Suppressor macrophage (primary cell): ENCODE measurements around the gene ZNF865.

Experiments used
- DNase-seq, 4 experiments: peaks; one replicate each; pipeline ENCODE4 v3.0.0-alpha.2; 2020 to 2022

ZNF865 gene

DNA sequence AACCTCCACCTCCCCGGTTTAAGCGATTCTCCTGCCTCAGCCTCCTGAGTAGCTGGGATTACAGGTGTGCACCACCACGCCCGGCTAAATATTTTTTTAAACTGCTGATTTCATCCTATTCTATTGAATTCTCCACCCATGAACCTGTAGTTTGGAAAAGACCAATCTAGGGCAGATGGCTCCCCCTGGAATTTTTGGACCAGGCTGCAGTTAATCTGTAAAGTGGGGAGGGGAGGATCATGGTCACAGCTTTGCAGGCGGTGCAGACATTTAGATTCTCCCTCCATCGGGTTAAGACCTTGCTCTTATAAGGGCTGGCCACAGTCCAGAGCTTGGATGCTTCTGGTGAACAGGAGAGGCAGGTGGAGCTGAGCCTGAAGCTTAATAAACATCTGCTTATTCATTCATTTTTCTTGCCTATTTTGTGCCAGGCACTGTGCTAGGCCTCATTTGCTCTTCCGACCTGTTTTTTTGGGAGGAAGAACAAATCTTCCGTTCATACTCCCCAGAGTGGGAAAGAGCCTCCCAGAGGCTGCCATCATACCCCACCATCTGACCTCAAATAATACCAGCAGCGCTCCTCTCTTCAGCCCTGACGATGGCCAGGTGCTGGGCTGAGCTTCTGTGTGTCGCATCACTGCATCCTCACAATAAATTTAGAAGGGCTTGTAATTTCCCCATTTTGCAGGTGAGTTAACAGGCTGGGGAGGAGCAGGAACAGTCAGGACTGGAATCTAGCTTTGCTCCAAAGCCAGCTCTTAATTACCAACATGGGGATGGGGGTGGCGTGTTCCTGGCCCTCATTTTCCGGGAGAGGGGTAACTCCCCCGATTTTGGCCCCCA lies 41.7 kb downstream of the ZNF865 start:
- no peak for DNase-seq

DNA sequence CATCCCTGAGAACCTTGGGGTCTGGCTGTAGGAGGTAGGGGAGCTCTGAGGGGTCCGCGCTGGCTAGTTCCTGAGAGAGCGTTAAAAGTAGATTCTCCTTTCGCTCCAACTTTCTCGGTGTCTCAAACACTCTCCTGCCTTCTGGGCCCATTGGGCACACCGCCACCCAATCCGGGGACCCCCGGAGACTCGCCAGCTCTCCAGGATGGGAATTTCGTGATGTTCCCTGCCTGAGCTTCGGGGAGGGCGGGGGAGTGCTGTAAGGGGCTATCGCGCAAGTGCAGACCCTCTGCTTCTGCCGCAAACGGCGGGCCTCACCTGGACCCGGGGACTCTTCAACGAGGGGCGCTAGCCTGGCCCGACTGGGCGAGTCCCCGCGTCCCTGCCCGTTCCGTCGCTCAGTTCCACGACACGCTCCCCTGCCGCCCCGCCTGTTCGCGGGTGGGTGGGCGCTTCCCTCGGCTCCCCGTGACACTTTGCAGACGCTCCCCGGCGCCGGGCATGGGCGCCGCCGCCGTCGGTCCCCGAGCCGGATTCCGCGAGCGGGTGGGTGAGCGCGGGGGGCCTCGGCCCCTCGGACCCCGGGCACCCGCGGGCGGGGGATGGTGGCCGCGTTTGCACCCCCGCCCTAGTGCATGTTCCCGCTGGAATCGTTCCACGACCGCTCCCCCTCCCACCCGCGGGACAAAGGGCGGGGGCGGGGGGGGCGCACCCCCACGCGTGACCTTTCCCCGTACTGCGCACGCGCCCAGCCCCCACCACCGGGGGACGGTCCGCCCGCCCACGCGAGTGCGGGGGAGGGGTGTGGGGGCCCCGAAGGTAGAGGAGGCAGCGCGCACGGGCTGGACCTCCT lies 42.5 kb downstream of the ZNF865 start, which contains the start of gene CCDC106:
Gene CCDC106, plus strand, starts transcription at position 481 of the 853 bp plus-strand sequence. CDS start 835 bp downstream, outside the sequence.
- peak; percentile 50 to 82 (median 66) for DNase-seq

DNA sequence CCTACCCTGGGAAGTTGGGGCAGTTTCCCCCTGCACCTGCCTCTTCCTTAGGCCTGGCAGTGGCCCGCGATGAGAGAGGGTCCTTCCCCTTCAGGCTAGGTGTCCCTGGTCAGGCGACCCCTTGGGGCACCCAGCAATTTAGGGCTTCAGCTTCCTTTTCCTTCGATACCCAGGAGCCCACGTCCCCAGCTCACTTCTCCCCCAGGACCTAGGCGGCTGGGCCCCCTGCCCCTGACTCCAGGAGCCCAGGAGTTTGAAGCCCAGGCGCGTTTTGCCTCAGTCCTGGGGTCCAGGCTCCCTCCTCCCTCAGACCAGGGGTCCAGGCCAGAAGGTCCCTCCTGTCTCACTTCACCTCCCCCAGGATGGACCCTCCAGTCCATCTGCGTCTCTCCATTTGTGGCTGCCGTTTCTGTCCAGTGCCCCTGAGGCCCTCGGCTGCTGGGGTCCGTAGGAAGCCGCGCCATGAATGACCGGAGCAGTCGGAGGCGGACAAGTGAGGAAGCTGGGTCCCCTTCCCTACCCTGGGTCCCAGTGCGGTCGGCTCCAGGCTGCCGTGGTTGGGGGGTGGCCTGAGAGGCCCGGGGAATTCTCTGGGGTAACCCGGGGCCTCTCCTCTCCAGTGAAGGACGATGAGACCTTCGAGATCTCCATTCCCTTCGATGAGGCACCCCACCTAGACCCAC lies 43.3 kb downstream of the ZNF865 start:
- DNase-seq: peak in 1 of 4 experiments; percentile 25

- no peak for DNase-seq
These were observed 44.0 kb downstream of the ZNF865 start for GRCh38 chr19:55649268-55650125.

GRCh38 chr19:55650126-55650557 lies 44.7 kb downstream of the ZNF865 start:
- DNase-seq: no peak

GRCh38 chr19:55650602-55651230 lies 45.3 kb downstream of the ZNF865 start:
- no peak for DNase-seq

- DNase-seq: no peak
These were observed 45.8 kb downstream of the ZNF865 start for GRCh38 chr19:55651236-55651635.

DNA sequence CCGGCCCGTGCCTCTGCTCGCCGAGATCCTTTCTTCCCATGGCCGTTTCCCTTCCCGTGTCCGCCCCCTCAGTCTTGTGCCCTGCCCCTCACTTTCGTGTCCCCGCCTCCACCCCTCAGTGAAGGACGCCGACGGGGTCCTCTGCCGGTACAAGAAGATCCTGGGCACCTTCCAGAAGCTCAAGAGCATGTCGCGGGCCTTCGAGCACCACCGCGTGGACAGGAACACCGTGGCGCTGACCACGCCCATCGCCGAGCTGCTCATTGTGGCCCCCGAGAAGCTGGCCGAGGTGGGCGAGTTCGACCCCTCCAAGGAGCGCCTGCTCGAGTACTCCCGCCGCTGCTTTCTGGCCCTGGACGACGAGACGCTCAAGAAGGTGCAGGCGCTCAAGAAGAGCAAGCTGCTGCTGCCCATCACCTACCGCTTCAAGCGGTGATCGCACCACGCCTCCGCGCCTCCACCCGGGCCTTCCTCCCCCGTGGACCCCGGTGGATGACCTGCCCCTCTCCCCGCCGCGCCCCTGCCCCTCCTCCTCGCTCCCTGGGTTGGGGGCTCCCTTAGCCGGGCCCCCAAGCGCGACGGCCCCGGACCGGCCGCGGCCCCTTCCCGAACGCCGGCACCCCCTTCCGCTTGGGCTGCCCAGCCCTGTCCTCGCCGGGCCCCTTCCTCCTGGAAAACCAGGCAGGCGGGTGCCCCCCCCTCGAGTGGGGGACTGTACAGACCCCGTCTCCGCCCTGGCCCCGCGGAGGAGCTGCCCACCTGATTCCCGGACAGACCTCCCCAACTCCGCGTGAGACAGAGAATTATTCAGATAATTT lies 47.1 kb downstream of the ZNF865 start:
- DNase-seq: no peak

- peak; percentile 99 for DNase-seq
These were observed 48.3 kb downstream of the ZNF865 start for GRCh38 chr19:55653651-55654322.

DNA sequence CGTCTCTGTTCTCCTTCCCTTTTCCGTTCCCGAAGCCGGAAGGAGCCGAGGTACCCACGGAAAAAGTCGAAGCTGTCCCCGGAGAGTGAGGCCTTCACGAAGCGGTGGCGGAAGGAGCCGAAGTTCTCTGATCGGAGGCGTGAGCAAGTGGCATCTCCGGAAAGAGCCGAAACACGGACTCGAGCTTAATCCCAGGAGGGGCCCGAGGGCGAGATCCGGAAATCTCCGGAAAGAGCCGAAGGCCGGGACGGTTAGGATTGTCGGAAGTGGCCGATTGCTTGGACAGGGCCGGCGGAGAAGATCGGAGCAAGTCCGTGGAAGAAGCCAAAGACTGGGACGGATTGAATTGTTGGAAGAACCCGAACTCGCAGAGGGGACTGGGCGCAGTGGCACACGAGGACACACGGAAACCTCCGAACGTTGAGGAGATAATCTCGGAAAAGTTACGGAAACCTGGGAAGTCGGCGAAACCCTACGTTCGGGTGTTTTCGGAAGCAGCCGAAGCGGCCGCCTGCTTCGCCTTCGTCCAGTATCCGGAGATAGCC lies 48.9 kb downstream of the ZNF865 start:
- peak; percentile 100 for DNase-seq

- DNase-seq: peak; percentile 95 to 98 (median 97)
These were observed 49.6 kb downstream of the ZNF865 start, which contains the start of gene U2AF2 for GRCh38 chr19:55654868-55655647. TSS of gene U2AF2 (plus strand) at chr19:55655035. CDS start at chr19:55655105, 70 bp downstream.

DNA sequence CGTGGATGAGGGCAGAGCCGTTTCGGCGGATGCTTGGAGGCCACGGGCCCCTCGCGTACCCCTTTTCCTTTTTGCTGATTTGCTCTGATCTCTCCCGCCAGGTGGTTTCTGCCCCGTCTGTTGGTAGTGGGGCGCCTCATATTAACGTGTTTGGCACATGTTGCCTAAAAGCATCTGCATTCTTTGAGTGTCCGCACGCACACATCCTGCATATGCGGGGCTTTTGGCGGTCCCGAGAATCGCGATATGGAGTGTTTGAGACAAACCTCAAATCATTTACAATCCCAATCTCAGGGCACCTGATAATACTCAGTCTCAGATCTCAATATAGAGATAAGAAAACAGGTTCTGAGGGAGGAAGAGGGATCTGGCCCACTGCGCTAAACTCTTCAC lies 50.2 kb downstream of the ZNF865 start:
- DNase-seq: no peak

DNA sequence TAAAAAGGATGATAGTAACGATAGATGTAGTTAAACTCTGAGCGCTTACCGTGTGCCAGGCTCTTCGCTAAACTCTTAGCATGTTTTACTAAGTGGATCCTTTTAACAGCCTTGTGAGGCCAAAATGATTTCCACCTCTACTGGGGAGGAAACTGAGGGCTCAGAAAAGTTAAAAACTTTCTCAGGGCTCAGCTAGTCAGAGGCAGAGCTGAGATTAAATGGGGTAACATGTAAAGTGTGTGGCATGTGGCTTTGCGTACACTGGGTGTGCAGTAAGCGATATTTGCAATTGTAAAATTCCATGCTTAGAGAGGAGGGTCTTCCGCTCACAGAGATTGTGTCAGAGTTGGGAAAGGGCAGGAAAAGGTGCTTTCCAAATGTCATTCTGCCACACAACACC lies 51.1 kb downstream of the ZNF865 start:
- DNase-seq: no peak

GRCh38 chr19:55656988-55657747 lies 51.7 kb downstream of the ZNF865 start:
- no peak for DNase-seq

GRCh38 chr19:55658846-55659459 lies 53.5 kb downstream of the ZNF865 start:
- no peak for DNase-seq

- DNase-seq: no peak
These were observed 54.4 kb downstream of the ZNF865 start for GRCh38 chr19:55659822-55660221.

DNA sequence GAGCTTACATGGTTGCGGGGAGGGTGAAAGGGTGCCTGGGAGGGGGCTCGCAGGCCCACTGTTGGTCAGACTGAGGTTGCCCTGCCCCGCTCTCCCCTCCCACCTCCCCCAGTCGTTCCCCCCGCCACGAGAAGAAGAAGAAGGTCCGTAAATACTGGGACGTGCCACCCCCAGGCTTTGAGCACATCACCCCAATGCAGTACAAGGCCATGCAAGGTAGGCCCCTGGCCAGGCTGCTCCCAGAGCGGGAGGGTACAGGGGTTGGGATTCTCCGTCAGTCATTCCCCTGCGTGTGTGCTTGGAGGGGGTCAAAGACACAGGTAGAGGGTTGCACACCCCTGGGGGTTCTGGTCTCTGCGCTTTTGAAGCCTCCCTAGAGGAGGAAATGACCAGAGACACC lies 55.0 kb downstream of the ZNF865 start:
- no peak for DNase-seq
